Embryonic facial prominence (tissue), 1 donor: Measurements from ENCODE around the gene MLLT10.

Experiments used
- DNase-seq: peaks from one replicate; pipeline ENCODE4 v3.0.0-alpha.2; 2016; ENCODE audit errors: extremely low spot score

MLLT10 gene

GRCh38 chr10:21776883-21777282 is 242.9 kb downstream of the MLLT10 start:
- no peak for DNase-seq

GRCh38 chr10:21791276-21791675 is 257.2 kb downstream of the MLLT10 start:
- no peak for DNase-seq
